Activated CD8-positive, alpha-beta memory T cell treated with anti-CD3 and anti-CD28 coated beads, Interleukin-2, amount 50 U/mL, for 4 hours (primary cell): ENCODE measurements around the gene RSU1.
"Not testable (repeated sequence)": the region's sequence is repeated elsewhere in the genome, so short reads cannot be mapped to it uniquely, and the experiment has no call there.

ENCODE experiments used
- DNase-seq: peaks from one replicate; pipeline ENCODE4 v3.0.0-alpha.2; 2020

Gene RSU1

DNA sequence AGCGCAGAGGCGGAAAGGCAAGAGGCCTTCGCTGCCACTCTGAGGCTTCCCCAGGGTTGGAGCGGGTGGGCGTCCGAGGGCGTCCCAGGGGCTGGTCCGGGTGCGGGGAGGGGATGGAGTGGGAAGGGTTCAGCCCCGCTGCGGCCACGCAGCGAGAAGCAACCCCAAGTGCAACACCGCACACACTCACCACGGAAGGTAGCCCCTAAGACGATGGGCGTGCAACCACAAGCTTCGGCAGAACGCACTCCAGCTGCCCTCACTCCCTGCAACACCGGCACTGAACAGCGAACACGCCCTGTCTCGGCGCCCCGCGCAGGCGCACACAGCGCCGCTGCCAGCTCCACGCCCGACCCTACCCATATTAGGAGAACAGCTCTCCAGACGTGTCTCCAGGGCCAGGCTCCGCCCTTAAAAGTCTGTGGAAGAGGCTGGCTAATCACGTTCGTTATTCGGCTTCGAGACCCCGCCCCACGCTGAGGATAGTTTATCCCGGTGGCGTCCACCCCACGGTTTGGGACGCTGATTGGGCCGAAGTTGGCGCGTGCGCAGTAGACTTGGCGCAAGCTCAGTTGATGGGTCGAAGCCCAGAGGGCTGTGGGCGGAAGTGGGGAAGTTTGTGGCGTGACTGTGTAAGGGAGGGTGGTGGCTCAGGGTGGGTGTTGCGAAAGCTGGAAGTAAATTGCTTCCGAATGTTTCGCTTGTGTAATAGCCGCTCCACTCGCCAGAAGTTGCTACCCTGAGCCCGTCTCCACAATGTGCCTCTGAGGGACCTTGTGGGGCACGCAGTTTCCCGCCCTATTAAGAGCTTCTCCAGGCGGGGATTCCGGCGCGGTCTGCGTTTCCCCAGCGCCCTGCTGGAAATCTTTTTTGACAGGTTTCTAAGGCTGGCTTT is at the start of gene RSU1:
TSS of gene RSU1 (minus strand) at position 300 of the 895 bp plus-strand sequence. CDS start 343 bp downstream, outside the sequence.
- DNase-seq: peak; percentile 99

DNA sequence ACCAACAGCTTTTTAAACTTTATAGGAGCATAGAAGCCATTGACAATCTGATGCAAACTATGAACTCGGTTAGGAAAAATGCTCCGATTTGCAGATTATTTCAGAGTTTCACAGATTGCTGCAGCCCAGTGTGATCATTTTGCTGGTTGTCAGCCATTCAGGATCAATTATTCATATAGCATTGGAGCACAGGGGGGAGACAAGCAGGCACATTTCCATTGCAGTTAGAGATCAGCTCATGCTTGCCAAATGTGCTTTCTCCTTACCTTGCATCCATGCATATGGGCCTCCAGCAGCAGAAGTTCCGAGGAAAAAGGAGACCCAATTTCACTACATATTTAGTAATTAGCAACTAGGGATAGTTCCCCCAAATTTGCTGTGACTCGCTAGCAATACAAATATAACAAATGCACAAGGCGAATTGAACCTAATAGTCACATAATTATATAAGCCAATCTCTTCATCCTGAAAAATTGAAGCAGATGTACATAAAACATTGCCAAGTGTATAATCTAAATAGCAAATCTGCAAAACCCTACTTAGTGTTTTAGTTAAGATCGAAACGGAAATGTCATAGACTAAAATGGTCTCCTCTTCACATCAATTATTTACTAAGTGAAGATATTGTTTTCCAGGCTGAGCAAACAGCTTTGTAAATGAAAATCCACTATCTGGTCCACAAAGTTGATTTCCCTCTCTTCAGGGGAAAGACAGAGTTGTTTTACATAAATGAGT is 49.5 kb upstream of the RSU1 start:
- DNase-seq: no peak

DNA sequence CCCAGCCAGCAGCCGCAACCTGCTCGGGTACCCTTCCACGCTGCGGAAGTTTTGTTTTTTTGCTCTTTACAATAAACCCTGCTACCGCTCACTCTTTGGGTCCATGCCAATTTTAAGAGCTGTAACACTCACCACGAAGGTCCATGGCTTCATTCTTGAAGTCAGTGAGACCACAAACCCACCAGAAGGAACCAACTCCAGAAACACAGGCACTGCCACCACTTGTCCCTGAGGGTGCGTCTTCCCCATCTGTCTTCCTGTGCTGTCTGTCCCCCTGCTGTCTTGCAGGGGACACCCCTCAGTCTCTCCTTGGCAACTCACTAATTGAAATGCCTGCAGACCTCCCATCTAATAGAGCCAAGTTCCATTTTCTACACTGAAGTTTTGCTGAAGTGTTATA is 48.5 kb upstream of the RSU1 start:
- DNase-seq: no peak

DNA sequence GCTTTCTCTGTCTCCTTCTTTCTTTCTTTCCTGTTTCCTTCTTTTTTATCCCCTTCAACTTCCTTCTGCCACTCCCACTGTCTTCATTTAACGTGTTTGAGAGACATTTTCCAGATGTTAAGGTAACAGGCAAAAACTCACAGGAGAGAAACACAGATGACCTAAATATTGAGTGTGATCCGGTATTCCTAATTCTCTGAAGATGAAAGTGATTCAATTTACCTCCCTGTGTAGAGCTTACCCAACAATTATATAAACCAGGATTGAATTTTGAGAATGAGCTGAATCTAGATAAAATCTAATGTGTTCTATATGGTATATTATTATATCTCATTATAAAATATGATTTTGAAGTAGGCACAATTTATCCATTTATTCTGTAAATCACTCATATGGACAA is 46.5 kb upstream of the RSU1 start:
- DNase-seq: no peak

DNA sequence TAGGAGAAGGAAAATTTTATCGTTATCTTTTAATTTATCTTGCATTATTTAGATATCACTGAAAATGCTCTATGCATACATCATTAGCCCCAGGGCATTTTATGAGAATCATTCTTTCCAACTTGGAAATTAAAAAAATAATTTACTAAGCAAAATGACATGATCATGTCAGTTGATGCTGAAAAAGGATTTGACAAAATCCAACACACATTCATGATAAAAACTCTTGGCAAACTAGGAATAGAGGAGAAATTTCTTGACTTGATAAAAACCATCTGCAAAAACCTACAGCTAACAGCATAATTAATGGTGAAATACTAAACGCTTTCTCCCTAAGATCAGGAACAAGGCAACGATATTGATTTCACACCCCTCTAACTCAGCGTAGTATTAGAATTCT is 40.2 kb upstream of the RSU1 start:
- no peak for DNase-seq

DNA sequence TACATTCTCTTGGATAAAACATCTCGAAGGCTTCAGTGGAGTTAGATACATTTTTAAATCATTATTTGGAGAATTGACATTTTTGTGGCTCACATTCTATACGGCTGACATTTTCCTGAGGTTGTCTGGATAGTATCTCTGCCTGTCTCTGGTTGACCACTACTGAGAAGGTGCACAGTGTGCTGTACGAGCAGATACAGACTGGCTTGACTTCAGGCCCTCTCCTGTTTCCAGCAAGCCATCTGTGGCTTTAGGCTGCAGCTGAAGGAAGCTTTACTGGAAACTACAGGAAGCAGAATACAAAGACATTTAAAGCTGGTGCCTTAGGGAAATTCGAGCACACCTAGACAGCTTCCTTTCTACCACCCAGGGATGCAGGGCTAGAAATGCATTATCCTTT is 39.3 kb upstream of the RSU1 start:
- DNase-seq: no peak

DNA sequence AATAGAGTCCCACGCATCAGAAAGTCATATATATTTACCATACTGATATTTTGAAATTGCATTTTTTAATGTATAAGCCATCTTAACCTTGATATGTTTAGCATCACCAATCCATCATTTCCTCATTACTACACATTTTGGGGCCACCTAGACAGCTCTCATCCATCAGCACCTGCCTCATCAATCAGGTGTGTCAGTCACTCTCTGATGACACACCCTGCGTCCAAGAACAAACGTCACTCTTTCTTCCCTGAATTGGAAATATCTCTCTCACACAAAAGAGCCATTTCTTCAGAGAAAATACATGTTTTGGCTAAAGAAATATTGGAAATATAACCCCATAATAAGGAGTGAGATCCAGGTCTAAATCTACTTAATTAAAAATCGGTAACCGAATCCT is 38.9 kb upstream of the RSU1 start:
- no peak for DNase-seq

DNA sequence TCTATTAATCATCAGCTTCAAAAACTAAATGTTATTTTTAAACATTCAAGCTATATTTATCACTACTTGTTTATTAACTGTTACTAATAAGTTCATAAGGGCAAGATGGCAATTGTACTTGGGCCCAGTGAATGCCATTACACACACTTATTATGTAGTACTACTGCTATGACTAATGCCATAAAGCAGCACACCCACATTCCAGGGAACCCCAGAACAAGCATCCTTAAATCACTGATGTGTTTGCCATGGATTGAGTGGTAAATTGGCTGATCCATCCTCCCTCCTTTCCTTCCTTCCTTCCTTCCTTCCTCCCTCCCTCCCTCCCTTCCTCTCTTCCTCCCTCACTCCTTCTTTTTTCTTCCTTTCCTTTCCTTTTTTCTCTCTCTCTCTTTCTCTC is 37.4 kb upstream of the RSU1 start:
- no peak for DNase-seq

DNA sequence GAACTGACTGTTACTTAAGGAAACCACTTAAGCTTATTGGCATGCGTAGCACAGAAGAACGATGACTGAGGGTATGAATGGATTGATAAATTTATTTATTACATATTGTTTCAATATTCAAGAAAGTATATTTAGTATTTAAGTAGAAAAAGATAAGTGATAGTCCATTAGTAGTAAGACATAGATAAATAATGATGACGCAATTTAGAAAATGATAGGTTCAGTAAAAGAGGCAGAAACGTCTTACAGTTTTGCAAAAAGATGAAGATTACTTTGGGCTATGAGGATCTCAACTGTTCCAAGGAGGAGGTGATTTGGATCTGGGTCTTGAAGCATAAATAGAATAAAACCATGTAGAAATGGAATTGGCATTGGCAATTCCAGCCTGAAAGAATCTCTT is 36.6 kb upstream of the RSU1 start:
- DNase-seq: no peak

DNA sequence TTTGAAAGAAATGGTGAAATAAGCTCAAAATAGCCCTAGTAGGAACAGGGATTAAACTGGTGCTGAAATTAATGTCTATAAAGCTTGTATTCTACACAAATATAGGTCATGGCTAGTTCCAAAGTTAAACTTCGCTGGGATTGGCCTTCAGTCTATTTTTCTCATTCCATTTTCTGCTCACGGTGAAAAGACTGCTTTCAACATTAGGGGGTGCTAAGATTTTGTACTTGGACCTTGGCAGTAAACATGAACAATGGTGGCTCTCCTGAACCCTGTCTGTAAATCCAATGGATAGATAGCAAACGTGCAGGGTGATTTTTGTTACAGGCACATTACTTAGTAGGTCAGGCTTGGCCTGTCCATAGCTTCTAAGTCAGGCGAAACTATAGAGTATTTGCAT is 36.0 kb upstream of the RSU1 start:
- DNase-seq: no peak

DNA sequence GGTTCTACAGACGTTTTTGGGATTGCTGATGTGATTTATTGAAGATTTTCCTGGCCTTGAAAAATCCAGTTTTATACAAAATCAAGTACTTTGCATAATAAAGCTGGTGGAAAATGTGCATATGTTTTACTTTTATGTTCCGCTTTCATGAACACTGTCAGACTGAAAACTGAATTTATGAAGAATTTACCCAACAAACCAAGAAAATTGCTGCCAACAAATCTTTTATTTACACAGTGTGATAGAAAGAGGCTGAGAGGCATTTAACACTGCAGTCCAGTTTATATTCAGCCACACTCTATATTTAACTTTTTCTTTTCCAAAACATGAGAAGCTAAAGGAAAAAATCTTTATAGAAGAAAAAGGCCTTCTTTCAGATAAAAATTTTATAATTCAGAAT is 35.4 kb upstream of the RSU1 start:
- DNase-seq: no peak

DNA sequence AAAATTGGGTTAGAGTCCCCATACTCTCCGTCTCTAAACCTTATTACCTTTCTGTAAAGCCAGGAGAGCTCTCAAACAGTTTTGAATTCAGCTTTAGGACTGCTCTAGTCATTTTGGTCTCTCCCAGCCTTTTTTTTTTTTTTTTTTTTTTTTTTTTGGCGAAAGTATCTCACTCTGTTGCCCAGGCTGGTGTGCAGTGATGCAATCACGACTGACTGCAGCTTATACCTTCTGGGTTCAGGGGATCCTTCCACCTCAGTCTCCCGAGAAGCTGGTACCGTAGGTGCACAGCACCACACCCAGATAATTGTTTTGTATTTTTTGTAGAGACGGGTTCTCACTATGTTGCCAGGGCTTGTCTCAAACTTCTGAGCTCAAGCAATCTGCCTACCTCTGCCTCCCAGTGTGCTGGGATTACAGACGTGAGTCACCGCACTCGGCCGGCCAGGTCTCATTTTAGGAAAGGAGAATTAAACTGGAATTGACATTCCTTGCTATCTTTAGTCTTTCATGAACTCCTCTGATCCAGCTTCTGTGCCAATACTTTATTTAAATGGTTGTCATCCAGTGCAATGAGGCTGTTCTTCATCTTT is 31.4 kb upstream of the RSU1 start:
- no peak for DNase-seq

DNA sequence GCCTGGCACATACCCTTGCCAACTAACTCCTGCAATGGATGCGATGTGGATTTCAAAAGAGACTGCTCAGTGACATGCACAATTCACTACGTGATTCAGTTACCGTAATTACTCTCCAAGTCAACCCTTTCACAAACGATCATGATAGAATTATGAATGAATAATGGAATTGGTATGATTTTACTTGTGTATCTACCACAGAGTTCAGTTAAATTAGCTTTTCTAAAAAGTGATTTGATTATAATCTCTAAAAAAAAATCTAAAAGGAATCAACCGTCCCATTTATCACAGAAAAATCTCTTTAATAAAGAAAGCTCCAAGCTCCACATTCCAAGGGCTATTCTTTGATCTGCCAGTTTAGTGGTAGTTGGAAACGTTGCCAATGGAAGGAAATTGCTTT is 30.4 kb upstream of the RSU1 start:
- no peak for DNase-seq

DNA sequence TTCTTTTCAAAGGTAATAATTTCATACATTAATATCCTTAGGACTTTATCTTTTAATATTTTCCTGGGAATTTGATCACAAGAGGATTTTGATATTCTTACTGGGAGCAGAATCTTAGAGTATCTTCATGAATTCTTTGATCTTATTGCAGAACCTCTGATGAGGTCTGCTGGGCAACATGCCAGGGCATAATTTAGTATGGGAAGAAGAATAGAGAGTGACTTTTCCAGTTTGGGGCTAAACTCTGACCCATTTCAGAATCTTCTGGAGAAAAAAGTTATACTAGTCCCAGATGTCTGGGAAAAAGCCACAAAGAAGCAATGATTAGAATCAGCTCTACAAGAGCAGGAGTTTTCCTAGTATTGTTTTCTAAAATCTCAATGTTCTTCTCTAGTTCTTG is 28.0 kb upstream of the RSU1 start:
- DNase-seq: no peak

DNA sequence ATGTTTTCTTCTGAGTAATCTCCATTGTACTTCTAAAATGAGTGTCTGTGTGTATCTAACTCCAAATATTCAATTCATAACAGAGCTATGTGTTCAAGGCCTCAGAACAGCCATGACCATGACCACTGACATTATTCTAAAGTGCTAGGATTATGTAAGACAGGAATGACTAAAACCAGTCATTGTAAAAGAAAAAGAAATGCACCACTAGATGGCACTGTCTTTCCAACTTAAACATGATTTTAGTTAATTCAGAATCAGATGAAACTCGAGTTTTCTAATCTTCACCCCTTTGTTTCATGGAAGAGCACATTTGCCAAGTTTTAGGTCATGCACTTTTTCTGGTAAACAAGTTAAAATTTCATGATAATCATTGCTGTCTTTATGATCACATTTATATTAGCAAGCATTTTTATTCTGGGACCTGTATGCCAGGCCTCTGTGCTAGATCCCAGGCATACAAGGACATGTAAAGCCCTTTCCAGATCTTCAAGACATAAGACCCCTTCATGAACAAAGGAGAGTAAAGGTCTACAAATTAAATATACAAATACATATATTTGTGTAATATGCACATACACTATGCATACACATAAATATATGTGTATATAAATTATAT is 26.1 kb upstream of the RSU1 start:
- no peak for DNase-seq

DNA sequence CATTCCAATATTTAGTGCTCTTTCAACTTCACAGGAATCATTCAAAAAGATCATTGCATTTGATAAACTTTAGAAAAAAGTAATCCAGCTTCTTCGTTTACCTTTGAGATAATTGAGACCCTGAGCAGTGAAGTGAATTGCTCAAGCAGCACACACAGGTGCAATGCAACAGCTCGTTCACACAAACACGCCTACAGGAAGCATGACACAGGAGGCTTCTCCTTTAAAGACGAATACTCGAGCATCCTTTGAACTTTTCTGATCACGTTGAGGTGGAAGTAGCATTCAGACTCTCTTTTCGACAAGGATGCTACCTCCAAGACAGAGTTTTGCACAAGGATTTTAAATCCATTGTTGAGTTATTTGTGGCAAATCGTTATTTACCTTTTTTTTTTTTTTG is 18.0 kb upstream of the RSU1 start:
- peak; percentile 35 for DNase-seq

DNA sequence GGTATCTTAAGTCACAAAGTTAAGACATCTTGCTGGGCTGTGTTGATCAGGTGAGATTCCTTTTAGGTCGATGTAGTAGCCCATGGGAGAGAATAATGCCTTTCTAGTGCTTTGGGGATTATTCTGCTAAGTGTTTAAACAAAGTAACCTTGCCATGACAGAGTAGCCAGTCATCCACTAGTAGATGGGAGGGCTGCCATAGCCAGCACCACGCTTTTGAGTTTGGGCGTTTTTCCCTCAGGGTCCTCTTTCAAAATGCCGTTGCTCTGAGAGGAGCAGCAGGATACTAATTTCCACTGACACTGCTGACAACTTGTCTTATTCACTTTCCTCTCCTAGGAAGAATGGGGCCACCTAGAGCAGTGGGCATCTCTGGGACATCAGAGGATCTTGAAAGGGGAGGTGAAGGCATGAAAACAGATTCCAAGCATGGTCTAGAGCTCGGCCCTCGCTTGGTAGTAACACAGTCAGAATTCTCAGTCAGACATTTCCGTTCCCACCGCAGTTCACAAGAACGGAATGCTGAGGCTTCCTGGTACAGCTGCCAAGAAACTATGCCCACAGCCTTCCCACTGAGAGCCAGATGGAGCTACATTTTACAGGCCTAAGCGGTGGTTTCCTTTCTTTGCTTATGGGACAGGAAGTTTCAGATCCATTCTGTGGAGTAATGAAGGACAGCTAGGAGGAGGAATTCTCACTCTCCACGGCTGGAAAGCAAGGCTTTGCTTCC is 15.3 kb upstream of the RSU1 start:
- no peak for DNase-seq

DNA sequence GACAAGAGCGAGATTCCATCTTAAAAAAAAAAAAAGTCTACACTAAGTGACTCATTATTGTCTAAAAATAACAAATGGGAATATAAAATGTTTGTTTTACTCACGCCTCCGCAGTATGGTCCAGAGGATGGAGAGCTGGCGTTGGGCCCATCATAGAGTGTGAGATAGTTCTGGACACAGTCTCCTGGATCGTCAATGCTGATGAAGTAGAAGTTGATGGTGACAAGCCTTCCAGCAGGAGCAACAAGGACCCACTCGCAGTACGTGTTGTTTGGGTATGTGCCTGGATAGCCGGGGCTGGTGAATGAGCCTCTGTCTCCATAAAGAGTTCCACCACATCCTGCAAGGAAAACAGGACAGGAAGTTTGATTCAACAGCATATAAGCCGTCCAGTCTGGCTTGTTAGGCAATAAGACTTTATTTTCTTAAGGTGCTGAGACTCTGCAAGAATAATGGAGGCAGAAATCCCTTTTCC is 11.5 kb upstream of the RSU1 start:
- no peak for DNase-seq

DNA sequence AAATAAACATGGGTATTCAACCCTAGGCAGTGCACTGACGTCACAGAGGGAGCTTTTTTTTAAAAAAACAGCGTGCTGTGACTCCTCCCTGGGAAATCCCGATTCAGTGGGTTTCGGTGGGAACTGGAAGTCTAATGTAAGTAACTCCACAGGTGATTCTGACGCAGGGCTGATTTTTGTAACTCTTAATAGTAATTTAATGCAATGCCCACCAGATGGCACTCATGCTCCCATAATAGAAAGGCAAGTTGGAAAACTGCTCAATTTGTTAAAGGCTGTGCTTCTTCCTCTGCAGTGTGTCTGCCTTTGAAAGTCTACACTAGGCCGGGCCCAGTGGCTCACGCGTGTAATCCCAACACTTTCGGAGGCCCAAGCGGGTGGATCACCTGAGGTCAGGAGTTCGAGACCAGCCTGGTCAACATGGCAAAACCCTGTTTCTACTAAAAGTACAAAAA is 10.9 kb upstream of the RSU1 start:
- DNase-seq: peak; percentile 55

DNA sequence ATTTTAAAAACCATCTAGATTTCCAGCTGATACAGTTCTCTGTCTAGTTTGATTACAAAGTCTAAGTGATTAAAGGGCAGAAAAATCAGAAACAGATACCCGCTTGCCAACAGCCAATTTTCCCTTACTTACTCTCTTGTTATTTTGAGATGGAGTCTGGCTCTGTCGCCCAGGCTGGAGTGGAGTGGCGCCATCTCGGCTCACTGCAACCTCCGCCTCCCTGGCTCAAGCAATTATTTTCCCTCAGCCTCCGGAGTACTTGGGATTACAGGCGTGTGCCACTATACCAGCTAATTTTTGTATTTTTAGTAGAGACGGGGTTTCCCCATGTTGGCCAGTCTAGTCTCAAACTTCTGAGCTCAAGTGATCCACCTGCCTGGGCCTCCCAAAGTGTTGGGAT is 10.2 kb upstream of the RSU1 start:
- DNase-seq: not testable (repeated sequence)

DNA sequence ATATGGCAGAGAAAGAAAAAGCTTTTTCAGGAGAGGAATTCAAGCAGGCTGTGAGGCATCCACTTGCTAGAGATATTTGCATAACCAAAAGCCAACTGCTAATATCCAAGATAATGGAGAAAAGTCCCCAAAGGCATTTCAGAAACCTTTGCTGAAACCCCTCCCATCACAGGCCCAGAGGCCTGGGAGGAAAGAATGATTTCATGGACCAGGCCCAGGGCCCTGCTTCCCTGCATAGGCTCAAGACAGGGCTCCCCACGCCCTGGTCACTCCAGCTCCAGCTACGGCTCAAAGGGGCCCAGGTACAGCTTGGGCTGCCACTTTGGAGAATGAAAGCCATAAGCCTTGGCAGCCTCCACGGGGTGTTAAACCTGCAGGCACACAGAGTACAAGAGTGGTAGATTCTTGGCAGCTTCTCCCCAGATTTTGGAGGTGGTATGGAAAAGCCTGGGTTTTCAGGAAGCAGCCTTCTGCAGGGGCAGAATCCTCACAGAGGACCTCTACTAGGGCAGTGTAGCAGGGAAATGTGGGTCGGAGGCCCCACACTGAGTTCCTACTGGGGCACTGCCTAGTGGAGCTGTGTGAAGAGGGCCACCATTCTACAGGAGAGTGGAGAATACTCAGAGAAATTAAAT is 5.6 kb upstream of the RSU1 start:
- no peak for DNase-seq

DNA sequence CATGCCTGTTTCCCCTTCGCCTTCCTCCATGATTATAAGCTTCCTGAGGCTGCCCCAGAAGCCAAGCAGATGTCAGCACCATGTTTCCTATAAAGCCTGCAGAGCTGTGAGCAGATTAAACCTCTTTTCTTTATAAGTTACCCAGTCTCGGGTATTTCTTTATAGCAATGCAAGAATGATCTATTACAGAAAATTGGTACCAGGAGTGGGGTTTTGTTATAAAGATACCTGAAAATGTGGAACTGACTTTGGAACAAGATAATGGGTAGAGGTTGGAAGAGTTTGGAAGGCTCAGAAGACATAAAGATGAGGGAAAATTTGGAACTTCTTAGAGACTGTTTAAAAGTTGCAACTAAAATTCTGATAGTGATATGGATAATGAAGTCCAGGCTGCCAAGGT is 4.8 kb upstream of the RSU1 start:
- DNase-seq: no peak
